ENCODE results near the gene LYRM2. TPM values are rescaled to one million over a fixed set of nuclear protein-coding genes. Genes with fewer than 3 reads are reported as not detected.
A peak's percentile ranks its signal among the peaks of the same experiment; 100 is the strongest.
"Not testable (repeated sequence)": the region's sequence is repeated elsewhere in the genome, so short reads cannot be mapped to it uniquely, and the experiment has no call there.

The LYRM2 gene
- total RNA-seq, 1 experiment from 2014 or later = 32.1 TPM

GRCh38 chr6:89662659-89663223 lies 24.2 kb upstream of the LYRM2 start:
- H3K27me3 ChIP-seq = no peaks in the 10 kb centered on the region
- no peak overlapping the region for H3K27ac ChIP-seq
- H3K4me3 ChIP-seq = no peak overlapping the region
- DNase-seq = no peak
- H3K9me3 ChIP-seq (replicated peaks) = no peaks in the 10 kb centered on the region
- H3K4me1 ChIP-seq = no peaks in the 10 kb centered on the region
- peaks cover 68% of the 10 kb centered on the region for H3K36me3 ChIP-seq

DNA sequence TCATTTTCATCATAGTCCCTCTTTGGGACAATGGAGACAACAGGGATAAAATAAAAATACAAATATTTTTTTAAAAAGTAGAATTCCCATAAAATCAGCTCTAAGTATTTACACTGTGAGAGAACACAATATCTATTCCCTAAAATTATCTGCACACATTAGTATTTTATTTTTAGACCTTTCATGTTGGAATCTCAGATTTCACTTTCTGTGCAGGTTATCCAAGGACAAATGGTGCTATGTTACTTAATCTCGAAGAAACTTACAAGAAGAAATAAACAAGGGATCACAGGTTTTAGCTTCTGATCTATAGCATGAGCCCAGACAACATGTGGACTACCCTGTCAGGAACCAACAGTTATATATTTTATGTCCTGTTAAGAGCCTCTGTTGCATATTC lies 23.0 kb upstream of the LYRM2 start:
- no peak overlapping the region for H3K4me3 ChIP-seq
- no peaks in the 10 kb centered on the region for H3K27me3 ChIP-seq
- no peaks in the 10 kb centered on the region for H3K9me3 ChIP-seq (replicated peaks)
- no peak overlapping the region for H3K27ac ChIP-seq
- H3K4me1 ChIP-seq = no peaks in the 10 kb centered on the region
- DNase-seq = no peak
- peaks cover 65% of the 10 kb centered on the region for H3K36me3 ChIP-seq

- no peaks in the 10 kb centered on the region for H3K4me1 ChIP-seq
- no peaks in the 10 kb centered on the region for H3K9me3 ChIP-seq (replicated peaks)
- peaks cover 61% of the 10 kb centered on the region for H3K36me3 ChIP-seq
- no peak for DNase-seq
- no peak overlapping the region for H3K4me3 ChIP-seq
- no peak overlapping the region for H3K27ac ChIP-seq
- no peaks in the 10 kb centered on the region for H3K27me3 ChIP-seq
Measured at GRCh38 chr6:89660981-89661380, 22.4 kb upstream of the LYRM2 start.

DNA sequence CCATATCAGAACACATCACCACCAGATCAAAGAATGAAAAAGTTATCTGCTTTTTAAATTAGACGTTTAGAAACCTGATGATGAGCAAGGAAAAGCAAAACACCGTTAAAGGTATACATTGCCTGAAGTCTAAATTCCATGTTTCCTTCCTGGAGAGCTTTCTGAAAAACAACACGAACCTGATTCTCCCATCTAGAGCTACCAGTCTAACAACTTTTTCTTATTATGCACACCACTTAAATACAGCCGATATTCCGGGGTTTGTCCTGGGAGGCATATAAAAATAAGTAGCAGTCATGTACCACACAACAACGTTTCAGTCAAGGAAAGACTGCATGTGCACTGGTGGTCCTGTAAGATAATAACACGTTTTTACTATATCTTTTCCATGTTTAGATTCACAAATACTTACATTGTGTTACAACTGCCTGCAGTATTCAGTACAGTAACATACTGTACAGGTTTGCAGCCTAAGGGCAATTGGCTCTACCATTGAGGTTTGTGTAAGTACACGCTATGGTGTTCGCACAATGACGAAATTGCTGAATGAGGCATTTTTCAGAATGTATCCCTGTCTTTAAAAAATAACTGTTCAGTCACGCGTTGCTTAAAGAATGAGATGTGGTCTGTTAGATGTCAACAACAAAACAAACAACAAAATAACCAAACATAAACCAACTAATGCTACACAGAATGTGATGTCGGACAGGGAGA lies 19.1 kb upstream of the LYRM2 start:
- Histone ChIP-seq H3K27me3 (no peaks in the 10 kb centered on the region), H3K4me3 (no peak overlapping the region), H3K9me3 (replicated peaks) (no peaks in the 10 kb centered on the region), H3K27ac (no peak overlapping the region), H3K4me1 (peaks cover 3% of the 10 kb centered on the region), H3K36me3 (peaks cover 69% of the 10 kb centered on the region)
- DNase-seq = no peak

- no peak overlapping the region for H3K4me3 ChIP-seq
- peaks cover 66% of the 10 kb centered on the region for H3K36me3 ChIP-seq
- H3K27ac ChIP-seq = no peak overlapping the region
- no peaks in the 10 kb centered on the region for H3K27me3 ChIP-seq
- DNase-seq = no peak
- peaks cover 3% of the 10 kb centered on the region for H3K4me1 ChIP-seq
- H3K9me3 ChIP-seq (replicated peaks) = no peaks in the 10 kb centered on the region
Measured at GRCh38 chr6:89655122-89655521, 16.6 kb upstream of the LYRM2 start.

GRCh38 chr6:89650579-89650978 lies 12.0 kb upstream of the LYRM2 start:
- Histone ChIP-seq H3K4me1 (peaks cover 3% of the 10 kb centered on the region), H3K9me3 (replicated peaks) (no peaks in the 10 kb centered on the region), H3K27ac (no peak overlapping the region), H3K36me3 (peaks cover 73% of the 10 kb centered on the region), H3K27me3 (no peaks in the 10 kb centered on the region), H3K4me3 (no peak overlapping the region)
- DNase-seq = no peak

DNA sequence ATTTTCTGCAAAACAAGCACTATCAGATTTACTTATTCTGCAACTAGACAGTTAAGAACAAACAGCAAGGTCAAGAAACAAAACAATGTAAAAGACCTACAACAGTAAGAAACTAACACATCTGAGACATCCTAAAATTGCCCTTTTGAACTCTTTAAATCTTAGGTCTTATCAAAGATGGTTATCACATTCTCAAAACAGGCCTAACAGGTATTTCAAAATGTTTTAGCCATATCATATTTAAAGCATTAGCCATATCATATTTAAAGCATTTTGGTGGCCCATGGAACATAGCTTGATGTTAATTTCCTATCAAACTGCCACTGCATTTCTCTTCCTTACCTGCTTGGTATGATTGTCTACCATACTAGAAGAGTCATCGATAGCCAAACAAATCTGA lies 11.1 kb upstream of the LYRM2 start:
- DNase-seq = no peak
- no peaks in the 10 kb centered on the region for H3K27me3 ChIP-seq
- no peak overlapping the region for H3K4me3 ChIP-seq
- H3K4me1 ChIP-seq = no peaks in the 10 kb centered on the region
- no peak overlapping the region for H3K27ac ChIP-seq
- no peaks in the 10 kb centered on the region for H3K9me3 ChIP-seq (replicated peaks)
- peaks cover 76% of the 10 kb centered on the region for H3K36me3 ChIP-seq

GRCh38 chr6:89644864-89645263 lies 6.3 kb upstream of the LYRM2 start:
- H3K4me1 ChIP-seq = no peaks in the 10 kb centered on the region
- H3K9me3 ChIP-seq (replicated peaks) = no peaks in the 10 kb centered on the region
- peaks cover 56% of the 10 kb centered on the region for H3K36me3 ChIP-seq
- no peaks in the 10 kb centered on the region for H3K27me3 ChIP-seq
- H3K4me3 ChIP-seq = no peak overlapping the region
- DNase-seq = no peak
- H3K27ac ChIP-seq = no peak overlapping the region

GRCh38 chr6:89643406-89643805 lies 4.9 kb upstream of the LYRM2 start:
- no peaks in the 10 kb centered on the region for H3K4me1 ChIP-seq
- no peaks in the 10 kb centered on the region for H3K27me3 ChIP-seq
- no peak overlapping the region for H3K27ac ChIP-seq
- H3K9me3 ChIP-seq (replicated peaks) = no peaks in the 10 kb centered on the region
- H3K36me3 ChIP-seq = peaks cover 45% of the 10 kb centered on the region
- DNase-seq = no peak
- H3K4me3 ChIP-seq = no peak overlapping the region

- Histone ChIP-seq H3K4me1 (no peaks in the 10 kb centered on the region), H3K27ac (no peak overlapping the region), H3K4me3 (no peak overlapping the region), H3K27me3 (no peaks in the 10 kb centered on the region), H3K9me3 (replicated peaks) (no peaks in the 10 kb centered on the region), H3K36me3 (peaks cover 40% of the 10 kb centered on the region)
- DNase-seq = no peak
Measured at GRCh38 chr6:89642956-89643355, 4.4 kb upstream of the LYRM2 start.

DNA sequence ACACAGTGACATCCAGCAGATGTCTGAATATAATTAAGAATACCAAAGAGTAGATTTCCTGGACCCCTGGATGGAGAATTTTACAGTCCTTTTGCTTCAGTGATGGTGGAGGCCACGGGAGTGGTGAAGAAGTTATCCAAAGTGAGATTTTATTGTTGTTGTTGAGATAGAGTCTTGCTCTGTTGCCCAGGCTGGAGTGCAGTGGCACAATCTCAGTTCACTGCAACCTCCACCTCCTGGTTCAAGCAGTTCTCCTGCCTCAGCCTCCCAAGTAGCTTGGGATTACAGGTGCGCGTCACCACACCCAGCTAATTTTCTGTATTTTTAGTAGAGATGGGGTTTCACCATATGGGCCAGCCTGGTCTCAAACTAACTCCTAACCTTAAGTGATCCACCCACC lies 3.0 kb upstream of the LYRM2 start:
- H3K27me3 ChIP-seq; H3K9me3 ChIP-seq (replicated peaks); DNase-seq; H3K4me3 ChIP-seq; H3K4me1 ChIP-seq; H3K27ac ChIP-seq: not testable (repeated sequence)
- H3K36me3 ChIP-seq = peaks cover 35% of the 10 kb centered on the region

- Histone ChIP-seq H3K36me3 (peaks cover 35% of the 10 kb centered on the region), H3K4me3 (no peak overlapping the region), H3K27ac (no peak overlapping the region), H3K4me1 (no peaks in the 10 kb centered on the region; the same call in 1 of the 2 replicates), H3K9me3 (replicated peaks) (no peaks in the 10 kb centered on the region), H3K27me3 (no peaks in the 10 kb centered on the region)
- no peak for DNase-seq
Measured at GRCh38 chr6:89640804-89641203, 2.3 kb upstream of the LYRM2 start.

- H3K4me3 ChIP-seq = peak overlapping the region; percentile 93
- no peaks in the 10 kb centered on the region for H3K9me3 ChIP-seq (replicated peaks)
- peaks cover 14% of the 10 kb centered on the region for H3K36me3 ChIP-seq
- no peak for DNase-seq
- no peaks in the 10 kb centered on the region for H3K27me3 ChIP-seq
- no peaks in the 10 kb centered on the region; the same call in 1 of the 2 replicates for H3K4me1 ChIP-seq
- H3K27ac ChIP-seq = peak overlapping the region; percentile 88
Measured at GRCh38 chr6:89637960-89638319, 607 bp downstream of the LYRM2 start.

- not testable (repeated sequence) for H3K9me3 ChIP-seq (replicated peaks); H3K4me3 ChIP-seq; H3K36me3 ChIP-seq
Measured at GRCh38 chr6:89636412-89636811, 2.1 kb downstream of the LYRM2 start.

DNA sequence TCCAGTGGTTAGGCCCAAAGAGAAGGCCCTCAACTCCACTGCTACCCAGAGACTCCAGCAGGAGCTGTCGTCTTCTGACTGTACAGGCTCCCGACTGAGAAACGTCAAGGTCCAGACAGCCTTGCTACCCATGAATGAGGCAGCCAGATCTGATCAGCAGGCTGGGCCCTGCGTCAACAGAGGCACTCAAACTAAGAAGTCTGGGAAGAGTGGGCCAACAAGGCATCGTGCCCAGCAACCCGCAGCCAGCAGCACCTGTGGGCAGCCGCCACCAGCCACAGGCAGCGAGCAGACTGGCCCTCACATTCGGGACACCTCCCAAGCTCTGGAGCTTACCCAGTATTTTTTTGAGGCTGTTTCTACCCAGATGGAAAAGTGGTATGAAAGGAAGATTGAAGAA lies 8.1 kb downstream of the LYRM2 start:
- H3K27me3 ChIP-seq = no peaks in the 10 kb centered on the region

More at GRCh38 chr6:89636412-89636811, 2.1 kb downstream of the LYRM2 start:
- H3K27ac ChIP-seq, H3K4me1 ChIP-seq, H3K27me3 ChIP-seq, DNase-seq: not testable (repeated sequence)

DNA sequence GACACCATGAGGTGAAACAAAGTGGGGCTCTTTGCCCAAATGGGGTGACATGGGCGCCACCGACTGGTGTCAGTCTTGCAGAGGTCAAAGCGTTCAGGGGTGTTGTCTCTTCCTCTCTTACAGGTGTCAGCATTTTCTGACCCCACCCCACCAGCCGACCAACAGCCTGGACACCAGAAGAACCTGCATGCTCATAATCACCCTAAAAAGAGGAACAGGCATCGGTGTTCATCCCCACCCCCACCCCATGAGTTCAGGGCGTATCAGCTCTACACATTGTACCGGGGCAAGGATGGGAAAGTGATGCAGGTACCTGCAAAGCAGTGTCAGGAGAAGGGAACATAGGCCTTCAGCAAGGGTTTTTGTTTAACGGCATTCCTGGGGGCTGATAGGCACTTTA lies 14.8 kb downstream of the LYRM2 start:
- Histone ChIP-seq H3K27ac (no peak overlapping the region), H3K9me3 (replicated peaks) (no peaks in the 10 kb centered on the region), H3K4me1 (no peaks in the 10 kb centered on the region), H3K27me3 (no peaks in the 10 kb centered on the region), H3K36me3 (no peaks in the 10 kb centered on the region), H3K4me3 (no peak overlapping the region)
- DNase-seq = no peak

More for the DNA sequence above, 8.1 kb downstream of the LYRM2 start:
- no peaks in the 10 kb centered on the region for H3K4me1 ChIP-seq
- no peaks in the 10 kb centered on the region for H3K36me3 ChIP-seq
- no peak for DNase-seq
- H3K27ac ChIP-seq = no peak overlapping the region
- no peak overlapping the region for H3K4me3 ChIP-seq
- no peaks in the 10 kb centered on the region for H3K9me3 ChIP-seq (replicated peaks)
